OCI-LY1 (cell line): ENCODE results near the gene LENEP.

Experiments used
- H2AFZ ChIP-seq: fragments of 200-600 bp; sonication (generic), shearing (Covaris generic); 2 replicates; pipeline ENCODE4 v1.6.0; 2014; ENCODE audit warnings: antibody characterized with exemption, mild to moderate bottlenecking, low read length
- H3F3A ChIP-seq: fragments of 200-600 bp; sonication (generic), shearing (Covaris generic); 2 replicates; pipeline ENCODE4 v1.6.0; 2014; ENCODE audit warnings: mild to moderate bottlenecking, antibody characterized with exemption, low read length, moderate library complexity; ENCODE audit not compliant: insufficient read depth
- H3K27ac ChIP-seq: fragments of 200-600 bp; sonication (generic); 2 replicates; pipeline ENCODE4 v1.5.1; 2014; ENCODE audit warnings: low read length, mixed run types, mild to moderate bottlenecking, low read depth; ENCODE audit not compliant: poor library complexity, severe bottlenecking
- H3K27me3 ChIP-seq: fragments of 200-600 bp; sonication (generic); 2 replicates; pipeline ENCODE4 v1.6.0; 2014; ENCODE audit warnings: antibody characterized with exemption, mild to moderate bottlenecking, low read length, moderate library complexity; ENCODE audit not compliant: insufficient read depth
- H3K36me3 ChIP-seq: fragments of 200-600 bp; sonication (generic); 2 replicates; pipeline ENCODE4 v1.6.1; 2014; ENCODE audit warnings: mild to moderate bottlenecking, antibody characterized with exemption, low read length, moderate library complexity, mixed read lengths; ENCODE audit not compliant: insufficient read depth
- H3K4me1 ChIP-seq: fragments of 200-600 bp; sonication (generic); 2 replicates; pipeline ENCODE4 v1.5.1; 2014; ENCODE audit warnings: mild to moderate bottlenecking, low read length, moderate library complexity; ENCODE audit not compliant: insufficient read depth, severe bottlenecking
- H3K4me2 ChIP-seq: fragments of 200-600 bp; sonication (generic), shearing (Covaris generic); 2 replicates; pipeline ENCODE4 v1.6.1; 2014; ENCODE audit warnings: low read length
- H3K4me3 ChIP-seq: fragments of 200-600 bp; sonication (generic); 2 replicates; pipeline ENCODE4 v1.5.1; 2014; ENCODE audit warnings: low read length, low read depth, mild to moderate bottlenecking, mixed read lengths; ENCODE audit not compliant: poor library complexity, severe bottlenecking
- H3K79me2 ChIP-seq: fragments of 200-600 bp; shearing (Covaris generic); 2 replicates; pipeline ENCODE4 v1.6.1; 2016; ENCODE audit warnings: mixed run types, low read length, mixed read lengths; ENCODE audit not compliant: insufficient read depth
- H3K9ac ChIP-seq: fragments of 200-600 bp; sonication (generic), shearing (Covaris generic); 2 replicates; pipeline ENCODE4 v1.6.1; 2014; ENCODE audit warnings: mild to moderate bottlenecking, low read length, mixed read lengths
- H3K9me2 ChIP-seq: fragments of 200-600 bp; sonication (generic), shearing (Covaris generic); 2 replicates; pipeline ENCODE4 v1.6.1; 2014; ENCODE audit warnings: low read depth, mild to moderate bottlenecking, low read length, mixed read lengths
- H3K9me3 ChIP-seq: fragments of 200-600 bp; shearing (Covaris generic); 2 replicates; pipeline ENCODE4 v1.6.1; 2014; ENCODE audit warnings: low read length, mixed read lengths
- H4K20me1 ChIP-seq: fragments of 200-600 bp; sonication (generic), shearing (Covaris generic); 2 replicates; pipeline ENCODE4 v1.6.0; 2016; ENCODE audit warnings: mild to moderate bottlenecking, low read length; ENCODE audit not compliant: insufficient read depth
- CTCF ChIP-seq: fragments of 200-600 bp; sonication (generic), shearing (Covaris generic); IDR thresholded peaks from 2 replicates; pipeline ENCODE4 v1.5.1; 2017; ENCODE audit warnings: mild to moderate bottlenecking, antibody characterized with exemption, low read length, moderate library complexity, mixed read lengths
- EZH2 ChIP-seq: fragments of 200-600 bp; sonication (generic), shearing (Covaris generic); IDR thresholded peaks from 2 replicates; pipeline ENCODE4 v1.8.0; 2017; ENCODE audit warnings: borderline replicate concordance, mixed run types, mild to moderate bottlenecking, antibody characterized with exemption, low read length, moderate library complexity, mixed read lengths

Gene LENEP

DNA sequence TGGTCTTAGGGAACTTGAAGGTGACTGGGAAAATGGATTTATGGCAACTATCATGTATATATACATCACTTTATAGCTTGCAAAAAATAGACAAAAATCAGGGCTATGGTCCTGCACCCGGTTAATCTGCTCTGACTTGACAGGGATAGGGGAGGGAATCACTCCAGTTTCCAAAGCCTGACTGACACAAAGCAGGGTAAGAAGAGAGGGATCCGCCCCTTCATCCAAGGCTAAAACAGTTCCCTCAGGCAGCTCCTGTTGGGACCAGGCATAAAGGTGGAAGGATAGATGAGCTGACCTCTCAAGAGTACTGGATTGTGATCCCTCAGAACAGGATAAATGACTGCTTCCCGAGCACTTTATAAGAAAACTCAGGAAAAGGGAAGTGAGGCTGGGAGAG, 38.8 kb upstream of the LENEP start:
- H3K9ac ChIP-seq, result peak overlapping the region; percentile 33; the same call in 1 of the 2 replicates

DNA sequence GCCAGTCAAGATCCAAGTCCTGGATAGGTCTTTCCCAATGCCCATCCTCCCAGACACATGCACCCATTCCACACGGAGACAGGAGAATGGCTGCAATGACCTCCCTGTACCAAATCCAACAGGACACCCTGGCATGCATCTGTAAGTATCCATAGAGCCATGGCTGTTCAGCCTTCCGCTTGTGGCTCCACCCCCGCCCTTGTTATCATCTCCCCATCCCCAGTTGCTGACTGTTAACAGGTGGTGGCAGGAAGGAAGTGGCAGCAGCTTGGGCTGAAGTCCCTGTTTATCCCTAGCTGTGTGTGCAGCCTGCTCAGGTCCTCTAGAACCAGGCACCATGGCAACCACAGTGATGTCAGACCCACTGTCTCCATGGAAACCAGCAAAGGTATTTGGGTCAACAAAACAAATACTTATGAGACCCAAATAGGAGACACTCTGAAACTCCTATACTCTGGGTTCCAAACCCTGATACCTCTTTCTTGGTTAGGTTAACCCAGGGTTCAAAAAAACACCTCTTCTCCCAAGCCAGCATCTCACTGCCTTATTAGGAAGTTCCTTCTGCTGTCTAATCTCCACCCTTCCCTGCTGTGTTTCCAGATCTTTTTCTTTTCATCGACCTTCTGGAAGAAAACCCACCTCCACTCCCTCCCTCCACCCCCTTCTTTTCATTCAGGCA, 38.2 kb upstream of the LENEP start:
- H3K27me3 ChIP-seq, result no peaks in the 10 kb centered on the region
- H3K9me2 ChIP-seq, result no peaks in the 10 kb centered on the region
- peak overlapping the region; percentile 60 for H3K9ac ChIP-seq
- H3K27ac ChIP-seq, result peak overlapping the region; percentile 89
- TF ChIP-seq EZH2 (no peak), CTCF (no peak)
- H3K9me3 ChIP-seq, result no peaks in the 10 kb centered on the region
- peaks cover 23% of the 10 kb centered on the region for H3K36me3 ChIP-seq
- H3K4me1 ChIP-seq, result peaks cover 65% of the 10 kb centered on the region
- H3K4me2 ChIP-seq, result peak overlapping the region; percentile 74
- no peaks in the 10 kb centered on the region for H4K20me1 ChIP-seq
- peak overlapping the region; percentile 65 for H3K4me3 ChIP-seq
- H3F3A ChIP-seq, result no peaks in the 10 kb centered on the region
- H2AFZ ChIP-seq, result no peak overlapping the region
- no peaks in the 10 kb centered on the region for H3K79me2 ChIP-seq

More for the DNA sequence above, 38.8 kb upstream of the LENEP start:
- H2AFZ ChIP-seq, result no peak overlapping the region
- H3K27ac ChIP-seq, result peak overlapping the region; percentile 89
- peaks cover 64% of the 10 kb centered on the region for H3K4me1 ChIP-seq
- H3K36me3 ChIP-seq, result peaks cover 21% of the 10 kb centered on the region
- no peak for TF ChIP-seq EZH2
- no peak for TF ChIP-seq CTCF
- H3K4me2 ChIP-seq, result peak overlapping the region; percentile 74
- no peaks in the 10 kb centered on the region for H3K9me2 ChIP-seq
- peak overlapping the region; percentile 65 for H3K4me3 ChIP-seq
- no peaks in the 10 kb centered on the region for H3K79me2 ChIP-seq
- H4K20me1 ChIP-seq, result no peaks in the 10 kb centered on the region
- no peaks in the 10 kb centered on the region for H3K9me3 ChIP-seq
- no peaks in the 10 kb centered on the region for H3K27me3 ChIP-seq
- no peaks in the 10 kb centered on the region for H3F3A ChIP-seq

GRCh38 chr1:154955718-154956543, 37.5 kb upstream of the LENEP start, which contains the start of gene PBXIP1:
Gene PBXIP1 (minus strand): TSS chr1:154956099. CDS start chr1:154953721, 2,378 bp downstream.
- Histone ChIP-seq H3K4me1 (peaks cover 69% of the 10 kb centered on the region), H3K4me2 (peak within 1 kb of the TSS; percentile 74), H3K9ac (peak within 1 kb of the TSS; percentile 60), H3K36me3 (peaks cover 18% of the 10 kb centered on the region), H4K20me1 (no peaks in the 10 kb centered on the region), H2AFZ (no peak within 1 kb of the TSS), H3F3A (no peaks in the 10 kb centered on the region), H3K9me2 (no peaks in the 10 kb centered on the region), H3K27ac (peak within 1 kb of the TSS; percentile 89), H3K27me3 (no peaks in the 10 kb centered on the region), H3K9me3 (no peaks in the 10 kb centered on the region), H3K4me3 (peak within 1 kb of the TSS; percentile 65), H3K79me2 (peaks cover 3% of the 10 kb centered on the region; the same call in 1 of the 2 replicates)
- TF ChIP-seq CTCF (peak; percentile 52), EZH2 (no peak)
